C4-2B (cell line): ENCODE results near the gene ERCC5.
A peak's percentile ranks its signal among the peaks of the same experiment; 100 is the strongest.

Experiments
- ZFX ChIP-seq: fragments of 450-650 bp; IDR thresholded peaks from 2 replicates; pipeline ENCODE4 v1.6.1; 2017
- TF ChIP-seq, protein P1 (sequence below): fragments of 450-650 bp; conservative IDR thresholded peaks from 2 replicates; pipeline ENCODE4 v1.5.1; 2017; ENCODE audit warnings: mild to moderate bottlenecking

DNA sequence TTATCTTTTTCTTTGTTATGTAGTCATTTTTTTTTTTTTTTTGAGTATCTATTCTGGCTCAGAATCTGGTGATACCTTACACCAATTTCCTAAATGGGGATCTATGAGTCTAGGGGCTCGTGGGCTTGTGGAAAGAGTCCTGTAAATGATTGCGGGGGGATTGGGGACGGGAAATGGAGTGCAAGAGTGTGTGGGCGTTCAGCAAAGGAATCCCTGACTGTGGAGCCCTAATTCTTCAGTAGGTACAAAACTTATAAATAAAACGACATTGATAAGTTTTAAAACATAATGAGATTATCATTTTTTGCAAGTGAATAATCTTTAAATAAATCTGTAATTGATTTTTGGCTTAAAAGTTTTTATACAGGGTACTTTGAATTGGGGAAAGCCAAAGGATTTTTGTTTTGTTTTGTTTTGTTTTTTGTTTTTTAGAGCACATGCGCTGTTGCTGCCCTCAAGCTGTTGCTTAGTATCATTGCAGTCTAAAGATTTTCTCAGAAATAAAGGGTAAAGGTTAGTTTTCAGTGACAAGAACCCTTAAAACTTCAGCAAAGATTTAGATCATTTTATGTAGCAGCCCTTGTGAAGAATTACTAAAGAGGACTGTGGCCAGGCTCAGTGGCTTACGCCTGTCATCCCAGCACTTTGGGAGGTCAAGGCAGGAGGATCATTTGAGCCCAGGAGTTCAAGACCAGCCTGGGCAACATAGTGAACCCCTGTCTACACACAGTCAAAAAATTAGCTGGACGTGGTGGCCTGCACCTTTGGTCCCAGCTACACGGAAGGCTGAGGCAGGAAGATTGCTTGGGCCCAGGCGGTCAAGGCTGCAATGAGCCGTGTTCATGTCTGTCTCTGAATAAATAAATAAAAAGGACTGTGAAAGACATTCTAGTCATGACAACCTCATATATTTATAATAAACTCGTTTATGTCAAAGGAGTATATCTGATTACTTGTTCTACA lies 1.7 kb downstream of the ERCC5 start:
- TF ChIP-seq, protein P1, sequence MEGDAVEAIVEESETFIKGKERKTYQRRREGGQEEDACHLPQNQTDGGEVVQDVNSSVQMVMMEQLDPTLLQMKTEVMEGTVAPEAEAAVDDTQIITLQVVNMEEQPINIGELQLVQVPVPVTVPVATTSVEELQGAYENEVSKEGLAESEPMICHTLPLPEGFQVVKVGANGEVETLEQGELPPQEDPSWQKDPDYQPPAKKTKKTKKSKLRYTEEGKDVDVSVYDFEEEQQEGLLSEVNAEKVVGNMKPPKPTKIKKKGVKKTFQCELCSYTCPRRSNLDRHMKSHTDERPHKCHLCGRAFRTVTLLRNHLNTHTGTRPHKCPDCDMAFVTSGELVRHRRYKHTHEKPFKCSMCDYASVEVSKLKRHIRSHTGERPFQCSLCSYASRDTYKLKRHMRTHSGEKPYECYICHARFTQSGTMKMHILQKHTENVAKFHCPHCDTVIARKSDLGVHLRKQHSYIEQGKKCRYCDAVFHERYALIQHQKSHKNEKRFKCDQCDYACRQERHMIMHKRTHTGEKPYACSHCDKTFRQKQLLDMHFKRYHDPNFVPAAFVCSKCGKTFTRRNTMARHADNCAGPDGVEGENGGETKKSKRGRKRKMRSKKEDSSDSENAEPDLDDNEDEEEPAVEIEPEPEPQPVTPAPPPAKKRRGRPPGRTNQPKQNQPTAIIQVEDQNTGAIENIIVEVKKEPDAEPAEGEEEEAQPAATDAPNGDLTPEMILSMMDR = peak; percentile 83
- no peak for TF ChIP-seq ZFX
